GM23338 (cell line): ENCODE data around the gene BNC2.

ENCODE experiments used
- CREB1 ChIP-seq: fragments of 250-450 bp; sonication (Bioruptor Pico); IDR thresholded peaks from 2 replicates; pipeline ENCODE4 v1.5.0; 2020; ENCODE audit warnings: low read depth, mild to moderate bottlenecking, moderate library complexity
- TF ChIP-seq, protein P1 (sequence below), 2 experiments: fragments of 200-600 bp in 1 of 2; sonication (generic) in 1 of 2; conservative IDR thresholded peaks; 2 replicates each; pipeline versions ENCODE4 v1.5.1 to v1.6.1; 2016 to 2017; ENCODE audit warnings: antibody characterized with exemption in 2 of 2, low read depth in 2 of 2, mild to moderate bottlenecking in 2 of 2, moderate library complexity in 1 of 2

GRCh38 chr9:16898464-16898863 is 28.0 kb upstream of the BNC2 start:
- TF ChIP-seq, protein P1, sequence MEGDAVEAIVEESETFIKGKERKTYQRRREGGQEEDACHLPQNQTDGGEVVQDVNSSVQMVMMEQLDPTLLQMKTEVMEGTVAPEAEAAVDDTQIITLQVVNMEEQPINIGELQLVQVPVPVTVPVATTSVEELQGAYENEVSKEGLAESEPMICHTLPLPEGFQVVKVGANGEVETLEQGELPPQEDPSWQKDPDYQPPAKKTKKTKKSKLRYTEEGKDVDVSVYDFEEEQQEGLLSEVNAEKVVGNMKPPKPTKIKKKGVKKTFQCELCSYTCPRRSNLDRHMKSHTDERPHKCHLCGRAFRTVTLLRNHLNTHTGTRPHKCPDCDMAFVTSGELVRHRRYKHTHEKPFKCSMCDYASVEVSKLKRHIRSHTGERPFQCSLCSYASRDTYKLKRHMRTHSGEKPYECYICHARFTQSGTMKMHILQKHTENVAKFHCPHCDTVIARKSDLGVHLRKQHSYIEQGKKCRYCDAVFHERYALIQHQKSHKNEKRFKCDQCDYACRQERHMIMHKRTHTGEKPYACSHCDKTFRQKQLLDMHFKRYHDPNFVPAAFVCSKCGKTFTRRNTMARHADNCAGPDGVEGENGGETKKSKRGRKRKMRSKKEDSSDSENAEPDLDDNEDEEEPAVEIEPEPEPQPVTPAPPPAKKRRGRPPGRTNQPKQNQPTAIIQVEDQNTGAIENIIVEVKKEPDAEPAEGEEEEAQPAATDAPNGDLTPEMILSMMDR (conservative IDR thresholded peaks at IDR 0.05; ENCODE audit: low read depth in 2 of 2) = no peak
- TF ChIP-seq CREB1 (CRISPR knock-in tag) = no peak
